HepG2 (cell line): ENCODE results near the gene VSNL1. TPM values are rescaled to one million over a fixed set of nuclear protein-coding genes. Genes with fewer than 3 reads are reported as not detected.

Experiments used
- AGO1 ChIP-seq: fragments of 200-400 bp; formaldehyde crosslinking; IDR thresholded peaks from 2 replicates; pipeline ENCODE4 v1.6.1; 2017; ENCODE audit warnings: mild to moderate bottlenecking, low read depth, low read length, moderate library complexity; ENCODE audit not compliant: poor library complexity, severe bottlenecking
- ARNT2 ChIP-seq: sonication (generic); formaldehyde crosslinking; IDR thresholded peaks from 2 replicates; pipeline ENCODE4 v1.8.0; 2022; ENCODE audit warnings: mild to moderate bottlenecking, low read depth, missing genetic modification reagents, moderate library complexity
- CENPX ChIP-seq: sonication (generic); formaldehyde crosslinking; IDR thresholded peaks from 2 replicates; pipeline ENCODE4 v1.9.0; 2021; ENCODE audit warnings: mild to moderate bottlenecking, missing genetic modification reagents, moderate library complexity
- ERF ChIP-seq: IDR thresholded peaks from 2 replicates; pipeline ENCODE4 v1.6.1; 2018; ENCODE audit warnings: missing biosample characterization, missing genetic modification reagents
- FOXP4 ChIP-seq: sonication (generic); formaldehyde crosslinking; IDR thresholded peaks from 2 replicates; pipeline ENCODE4 v1.4.0; 2020; ENCODE audit warnings: missing genetic modification reagents
- KDM2A ChIP-seq: sonication (generic); formaldehyde crosslinking; IDR thresholded peaks from 2 replicates; pipeline ENCODE4 v1.4.0; 2020; ENCODE audit warnings: low read depth, missing genetic modification reagents, borderline replicate concordance
- KDM4B ChIP-seq: sonication (generic); formaldehyde crosslinking; IDR thresholded peaks from 2 replicates; pipeline ENCODE4 v1.4.0; 2020; ENCODE audit warnings: missing genetic modification reagents
- PHF20 ChIP-seq: sonication (generic); formaldehyde crosslinking; IDR thresholded peaks from 2 replicates; pipeline ENCODE4 v1.5.0; 2020; ENCODE audit warnings: mild to moderate bottlenecking, missing genetic modification reagents
- RBAK ChIP-seq: sonication (generic); formaldehyde crosslinking; IDR thresholded peaks from 2 replicates; pipeline ENCODE4 v1.5.1; 2020; ENCODE audit warnings: mild to moderate bottlenecking, missing genetic modification reagents
- SP2 ChIP-seq: sonication (generic); formaldehyde crosslinking; IDR thresholded peaks from 2 replicates; pipeline ENCODE4 v1.5.1; 2020; ENCODE audit warnings: mild to moderate bottlenecking, missing genetic modification reagents
- THYN1 ChIP-seq: sonication (generic); formaldehyde crosslinking; IDR thresholded peaks from 2 replicates; pipeline ENCODE4 v1.8.1; 2023; ENCODE audit warnings: low read depth, mild to moderate bottlenecking, moderate library complexity, missing genetic modification reagents, borderline replicate concordance
- YEATS4 ChIP-seq: sonication (generic); formaldehyde crosslinking; IDR thresholded peaks from 2 replicates; pipeline ENCODE4 v1.4.0; 2020; ENCODE audit warnings: missing genetic modification reagents, borderline replicate concordance
- ZBED4 ChIP-seq: sonication (generic); formaldehyde crosslinking; IDR thresholded peaks from 2 replicates; pipeline ENCODE4 v1.4.0; 2020; ENCODE audit warnings: missing genetic modification reagents, borderline replicate concordance
- ZBTB39 ChIP-seq: sonication (generic); formaldehyde crosslinking; IDR thresholded peaks from 2 replicates; pipeline ENCODE4 v1.5.0; 2020; ENCODE audit warnings: missing genetic modification reagents
- ZBTB7B ChIP-seq: sonication (generic); formaldehyde crosslinking; IDR thresholded peaks from 2 replicates; pipeline ENCODE4 v1.4.0; 2020; ENCODE audit warnings: missing genetic modification reagents
- ZMYM4 ChIP-seq: sonication (generic); formaldehyde crosslinking; IDR thresholded peaks from 2 replicates; pipeline ENCODE4 v1.8.1; 2023; ENCODE audit warnings: mild to moderate bottlenecking, missing genetic modification reagents
- ZNF160 ChIP-seq: sonication (generic); formaldehyde crosslinking; IDR thresholded peaks from 2 replicates; pipeline ENCODE4 v1.8.0; 2022; ENCODE audit warnings: mild to moderate bottlenecking, inconsistent platforms, missing genetic modification reagents
- ZNF207 ChIP-seq: fragments of 450-650 bp; IDR thresholded peaks from 2 replicates; pipeline ENCODE4 v1.6.1; 2016; ENCODE audit warnings: antibody characterized with exemption, borderline replicate concordance
- ZNF747 ChIP-seq: sonication (generic); formaldehyde crosslinking; IDR thresholded peaks from 2 replicates; pipeline ENCODE4 v1.8.1; 2023; ENCODE audit warnings: missing genetic modification reagents, mild to moderate bottlenecking, borderline replicate concordance
- ZNF792 ChIP-seq: IDR thresholded peaks from 2 replicates; pipeline ENCODE4 v1.6.1; 2016
- ZNF839 ChIP-seq: sonication (generic); formaldehyde crosslinking; IDR thresholded peaks from 2 replicates; pipeline ENCODE4 v1.4.0; 2020; ENCODE audit warnings: missing genetic modification reagents, mild to moderate bottlenecking, borderline replicate concordance
- ZSCAN25 ChIP-seq: sonication (generic); formaldehyde crosslinking; IDR thresholded peaks from 2 replicates; pipeline ENCODE4 v1.8.0; 2022; ENCODE audit warnings: mild to moderate bottlenecking, missing genetic modification reagents
- ZSCAN31 ChIP-seq: sonication (generic); formaldehyde crosslinking; IDR thresholded peaks from 2 replicates; pipeline ENCODE4 v1.5.0; 2020; ENCODE audit warnings: low read depth, mild to moderate bottlenecking, missing genetic modification reagents
- polyA plus RNA-seq, 8 experiments: library from polyadenylated mRNA; depleted of rRNA in 3 of 8; stranded (reverse) in 7 of 8; unstranded in 1 of 8; fragments of >200 nt; fragmentation: Illumina TruSeq in 4 of 8; extraction: Trizol in 4 of 8; gene quantifications; 2 replicates each; pipeline versions ENCODE4 v1.2.1 to v1.2.3, GENCODE V29; 2011 to 2016; ENCODE audit warnings: low read depth in 4 of 8, missing spikeins in 1 of 8, mixed read lengths in 1 of 8; ENCODE audit not compliant: insufficient read depth in 1 of 8
- total RNA-seq, 5 experiments: library from RNA; depleted of rRNA; stranded (reverse); fragments of >200 nt; fragmentation: Illumina TruSeq; extraction: Trizol; gene quantifications; 2 replicates each; pipeline ENCODE4 v1.2.3, GENCODE V29; 2016; ENCODE audit warnings: low read depth in 1 of 5

VSNL1 gene
- total and polyA plus RNA-seq, 2 of the 13 experiments (the other 11 are each of a cell fraction or from before 2014, with no cell fraction given), result 63.2 to 95.9 TPM

- TF ChIP-seq PHF20 (peak; percentile 72), SP2 (CRISPR knock-in tag) (0 out of 2 replicates have a peak, but pooled peaks have one; percentile 33), ZBED4 (peak; percentile 53; the same call in 1 of the 2 replicates), ZBTB39 (CRISPR knock-in tag) (peak; percentile 86), AGO1 (peak; percentile 88), ARNT2 (CRISPR knock-in tag) (peak; percentile 84), THYN1 (CRISPR knock-in tag) (no peak), RBAK (CRISPR knock-in tag) (no peak), ZSCAN31 (CRISPR knock-in tag) (peak; percentile 98), ERF (CRISPR knock-in tag) (peak; percentile 92), CENPX (CRISPR knock-in tag) (no peak), KDM4B (no peak), ZNF747 (CRISPR knock-in tag) (0 out of 2 replicates have a peak, but pooled peaks have one; percentile 59), YEATS4 (peak; percentile 98), ZNF792 (CRISPR knock-in tag) (no peak), ZBTB7B (CRISPR knock-in tag) (peak; percentile 95), ZMYM4 (CRISPR knock-in tag) (peak; percentile 97), ZNF207 (no peak), KDM2A (peak; percentile 99), ZSCAN25 (CRISPR knock-in tag) (peak; percentile 83), FOXP4 (CRISPR knock-in tag) (peak; percentile 64), ZNF839 (CRISPR knock-in tag) (0 out of 2 replicates have a peak, but pooled peaks have one; percentile 62), ZNF160 (CRISPR knock-in tag) (peak; percentile 91)
Observed at GRCh38 chr2:17538844-17539554, 1.5 kb upstream of the VSNL1 start (continued).
